ENCODE data around the gene DPEP2.
"Not testable (repeated sequence)": the region's sequence is repeated elsewhere in the genome, so short reads cannot be mapped to it uniquely, and the experiment has no call there.

DPEP2 gene

GRCh38 chr16:68003031-68003430 is 3.7 kb upstream of the DPEP2 start:
- no peak for DNase-seq

DNA sequence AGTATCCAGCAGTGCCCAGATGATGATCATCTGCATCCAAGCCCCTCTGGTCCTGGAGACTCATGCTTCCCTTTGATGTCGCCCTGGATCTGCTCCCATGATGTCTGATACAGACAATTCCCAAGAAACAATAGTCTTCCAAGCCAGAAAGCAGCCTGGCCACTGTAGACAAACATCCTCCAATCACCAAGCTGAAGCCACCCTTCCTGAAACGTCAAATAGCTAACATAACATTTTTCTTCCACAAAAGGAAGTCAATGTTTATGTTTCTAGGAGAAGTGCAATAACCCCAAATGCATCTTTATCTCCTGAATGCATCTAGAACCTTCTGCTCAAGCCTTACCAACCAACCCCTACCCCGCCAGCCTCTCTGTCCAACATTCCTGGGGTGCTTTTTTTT is 1.2 kb upstream of the DPEP2 start:
- DNase-seq: no peak

DNA sequence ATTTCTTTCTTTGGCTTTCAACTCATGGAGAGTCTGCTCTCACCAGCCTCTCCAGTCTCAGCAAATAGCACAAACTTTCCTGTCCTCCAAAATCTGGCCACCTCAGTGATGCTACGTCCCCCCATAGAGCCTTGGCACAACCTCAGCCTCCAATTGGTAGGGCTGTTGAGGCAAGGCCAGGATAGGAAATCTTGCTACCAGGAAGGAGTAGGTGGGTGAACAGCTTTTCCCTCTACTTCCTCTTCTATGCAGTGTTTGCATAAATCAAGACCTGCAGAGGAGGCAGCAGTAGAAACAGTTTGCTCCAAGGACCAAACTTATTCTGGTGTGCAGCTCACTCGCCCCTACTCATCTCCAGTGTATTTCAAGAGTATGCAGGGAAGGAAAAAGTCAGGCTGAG is 701 bp upstream of the DPEP2 start:
- DNase-seq: no peak

- DNase-seq: not testable (repeated sequence)
These were observed 979 bp downstream of the DPEP2 start for GRCh38 chr16:67998231-67998778.

DNA sequence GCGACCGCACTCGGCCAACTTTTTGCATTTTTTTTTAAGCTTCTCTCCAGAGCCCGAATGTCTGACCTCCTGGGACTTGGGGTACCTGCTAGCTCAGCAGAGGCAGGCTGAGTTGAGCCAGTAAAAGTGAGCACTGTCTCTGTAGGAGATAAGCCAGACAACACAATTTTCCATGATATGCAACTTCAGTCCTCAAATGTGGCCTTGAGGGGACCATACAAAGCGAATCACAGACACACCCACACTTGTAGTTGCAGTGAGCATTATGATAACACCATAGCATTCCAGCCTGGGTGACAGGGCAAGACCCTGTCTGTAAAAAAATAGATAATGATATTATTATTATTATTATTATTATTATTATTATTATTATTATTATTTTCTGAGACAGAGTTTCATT is 2.6 kb downstream of the DPEP2 start:
- no peak for DNase-seq

GRCh38 chr16:67995423-67995822 is 3.9 kb downstream of the DPEP2 start:
- no peak for DNase-seq

DNA sequence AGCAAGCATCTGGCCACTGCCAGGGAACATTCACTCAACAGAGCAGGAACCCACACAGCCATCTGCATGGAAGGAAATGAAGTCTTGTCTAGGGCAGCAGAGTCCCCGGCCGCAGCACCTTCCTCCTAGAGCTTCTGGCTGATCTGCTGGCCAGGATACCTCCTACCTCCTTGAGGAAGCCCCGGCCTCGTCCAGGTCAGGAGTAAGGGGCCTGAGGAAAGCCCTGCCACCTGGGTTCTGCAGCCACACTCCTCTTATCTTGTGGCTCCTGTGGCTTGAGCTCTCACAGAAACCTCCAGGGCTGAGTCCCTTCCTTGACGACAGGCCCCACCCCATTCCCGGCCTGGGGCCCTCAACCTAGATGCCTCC is 5.3 kb downstream of the DPEP2 start:
- not testable (repeated sequence) for DNase-seq

- peak; percentile 74 for DNase-seq
These were observed 5.9 kb downstream of the DPEP2 start for GRCh38 chr16:67993207-67994039.

DNA sequence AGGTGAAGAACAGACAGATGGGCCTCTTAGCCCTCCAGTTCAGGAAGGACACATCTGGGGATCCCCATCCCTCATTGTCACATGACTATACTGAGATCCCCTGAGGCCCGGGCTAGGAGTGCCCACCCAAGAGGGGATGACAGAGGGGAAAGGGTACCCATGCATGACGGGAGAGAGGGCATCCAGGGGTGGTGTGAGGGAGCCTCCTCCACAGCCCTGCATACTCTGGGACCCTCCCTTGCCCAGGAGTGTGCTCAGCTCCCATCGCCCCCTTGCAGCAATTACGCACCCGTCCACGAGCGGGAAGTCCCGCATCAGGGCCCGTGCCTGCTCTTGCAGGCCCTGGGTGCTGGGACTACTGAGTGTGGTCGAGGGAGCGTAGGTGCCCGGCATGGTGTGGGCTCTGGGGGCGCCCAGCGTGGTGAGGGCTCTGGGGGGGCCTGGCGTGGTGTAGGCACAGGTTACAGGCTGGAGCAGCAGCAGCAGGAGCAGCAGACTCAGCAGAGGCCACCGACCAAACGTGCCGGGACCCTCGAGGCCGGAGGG is 6.5 kb downstream of the DPEP2 start:
- no peak for DNase-seq

- DNase-seq: no peak
These were observed 9.3 kb downstream of the DPEP2 start for GRCh38 chr16:67990018-67990386.

DNA sequence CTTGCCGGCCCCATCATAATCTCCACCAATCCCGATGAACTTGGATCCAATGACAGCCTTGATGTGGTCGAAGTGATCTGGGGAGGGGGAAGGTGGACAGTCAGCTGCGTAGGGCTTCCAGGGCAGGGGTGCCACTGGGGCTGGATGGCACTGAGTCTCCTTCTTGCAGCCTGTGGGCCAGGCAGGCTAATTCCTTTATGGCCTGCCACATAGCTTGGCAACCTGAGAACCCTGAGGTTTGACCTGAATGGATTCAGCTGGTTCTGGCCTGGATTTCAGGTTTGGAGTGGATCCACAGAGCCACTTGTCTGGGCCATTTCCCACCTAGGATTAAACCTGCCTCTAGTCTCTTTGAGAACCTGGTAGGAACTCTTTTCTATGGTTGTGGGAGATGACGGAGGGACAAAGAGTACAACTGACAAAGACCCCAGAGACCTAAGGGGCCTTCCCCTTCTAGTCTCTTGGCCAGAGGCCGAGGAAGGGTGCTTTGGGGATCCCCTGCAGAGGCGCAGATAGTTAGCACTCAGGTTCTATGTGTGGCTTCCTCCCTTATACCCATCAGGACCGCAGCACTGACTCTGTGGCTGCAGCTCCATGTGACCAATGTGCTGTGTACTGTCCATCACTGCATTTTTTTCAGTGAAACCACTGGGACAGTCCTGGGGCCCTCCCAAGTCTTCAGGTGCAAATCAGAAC is 9.8 kb downstream of the DPEP2 start:
- no peak for DNase-seq

- no peak for DNase-seq
These were observed 10.6 kb downstream of the DPEP2 start for GRCh38 chr16:67988675-67989074.

DNA sequence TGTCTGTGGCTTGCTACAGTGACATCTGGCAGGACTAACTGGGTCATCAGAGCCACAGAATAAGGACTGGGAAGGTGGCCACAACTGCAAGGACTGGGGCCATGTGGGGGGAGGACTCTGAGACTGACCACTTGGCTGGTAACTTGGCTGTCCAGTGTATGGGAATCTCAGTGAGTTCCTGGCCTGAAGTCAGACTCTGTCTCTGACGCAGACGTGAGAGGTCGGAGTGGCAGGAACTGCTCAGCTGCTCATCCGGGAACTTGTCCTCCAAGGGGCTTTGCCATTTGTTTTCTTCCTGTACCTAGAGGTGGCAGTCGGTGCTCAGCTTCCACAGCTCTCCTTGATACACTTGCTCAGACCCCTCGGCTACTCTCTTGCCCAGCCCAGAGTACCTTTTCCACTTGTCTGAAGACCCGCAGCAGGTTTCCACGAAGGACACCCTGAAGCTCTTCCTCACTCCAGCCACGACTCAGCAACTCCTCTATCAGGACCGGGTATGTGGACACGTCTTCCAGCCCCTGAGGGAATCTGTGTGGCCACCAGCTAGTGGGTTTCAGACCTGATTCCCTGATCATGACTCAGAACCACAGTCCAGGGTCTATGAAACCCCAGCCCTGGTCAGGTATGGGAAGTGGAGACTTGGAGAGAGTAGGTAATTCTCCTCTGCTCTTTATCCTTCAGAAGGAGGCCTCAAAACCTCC is 11.7 kb downstream of the DPEP2 start:
- no peak for DNase-seq

DNA sequence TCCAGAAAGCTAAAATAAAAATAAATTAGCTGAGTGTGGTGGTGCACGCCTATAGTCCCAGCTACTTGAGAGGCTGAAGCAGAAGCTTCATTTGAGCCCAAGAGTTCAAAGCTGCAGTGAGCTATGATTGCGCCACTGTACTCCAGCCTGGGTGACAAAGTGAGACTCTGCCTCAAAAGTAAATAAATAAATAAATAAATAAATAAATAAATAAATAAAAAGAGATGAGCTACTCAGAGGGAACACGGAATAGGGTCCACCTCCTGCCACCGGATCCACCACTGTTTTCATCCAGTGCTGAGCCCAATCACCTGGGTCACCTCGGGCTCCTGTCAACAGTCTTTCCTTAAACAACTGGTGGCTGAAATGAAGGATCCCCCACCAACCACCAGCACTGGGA is 12.3 kb downstream of the DPEP2 start:
- DNase-seq: no peak

DNA sequence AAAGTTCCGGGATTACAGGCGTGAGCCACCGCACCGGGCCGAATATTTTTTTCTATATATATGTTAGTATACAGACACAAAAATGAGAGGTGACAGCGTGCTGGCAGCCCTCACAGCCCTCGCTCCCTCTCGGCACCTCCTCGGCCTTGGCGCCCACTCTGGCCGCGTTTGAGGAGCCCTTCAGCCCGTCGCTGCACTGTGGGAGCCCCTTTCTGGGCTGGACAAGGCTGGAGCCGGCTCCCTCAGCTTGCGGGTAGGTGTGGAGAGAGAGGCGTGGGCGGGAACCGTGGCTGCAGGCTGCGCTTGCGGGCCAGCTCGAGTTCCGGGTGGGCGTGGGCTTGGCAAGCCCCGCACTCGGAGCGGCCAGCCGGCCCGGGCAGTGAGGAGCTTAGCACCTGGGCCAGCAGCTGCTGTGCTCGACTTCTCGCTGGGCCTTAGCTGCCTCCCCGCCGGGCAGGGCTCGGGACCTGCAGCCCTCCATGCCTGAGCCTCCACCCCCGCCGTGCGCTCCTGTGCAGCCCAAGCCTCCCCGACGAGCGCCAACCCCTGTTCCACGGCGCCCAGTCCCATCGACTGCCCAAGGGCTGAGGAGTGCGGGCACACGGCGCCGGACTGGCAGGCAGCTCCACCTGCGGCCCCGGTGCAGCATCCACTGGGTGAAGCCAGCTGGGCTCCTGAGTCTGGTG is 17.1 kb downstream of the DPEP2 start:
- DNase-seq: no peak

DNA sequence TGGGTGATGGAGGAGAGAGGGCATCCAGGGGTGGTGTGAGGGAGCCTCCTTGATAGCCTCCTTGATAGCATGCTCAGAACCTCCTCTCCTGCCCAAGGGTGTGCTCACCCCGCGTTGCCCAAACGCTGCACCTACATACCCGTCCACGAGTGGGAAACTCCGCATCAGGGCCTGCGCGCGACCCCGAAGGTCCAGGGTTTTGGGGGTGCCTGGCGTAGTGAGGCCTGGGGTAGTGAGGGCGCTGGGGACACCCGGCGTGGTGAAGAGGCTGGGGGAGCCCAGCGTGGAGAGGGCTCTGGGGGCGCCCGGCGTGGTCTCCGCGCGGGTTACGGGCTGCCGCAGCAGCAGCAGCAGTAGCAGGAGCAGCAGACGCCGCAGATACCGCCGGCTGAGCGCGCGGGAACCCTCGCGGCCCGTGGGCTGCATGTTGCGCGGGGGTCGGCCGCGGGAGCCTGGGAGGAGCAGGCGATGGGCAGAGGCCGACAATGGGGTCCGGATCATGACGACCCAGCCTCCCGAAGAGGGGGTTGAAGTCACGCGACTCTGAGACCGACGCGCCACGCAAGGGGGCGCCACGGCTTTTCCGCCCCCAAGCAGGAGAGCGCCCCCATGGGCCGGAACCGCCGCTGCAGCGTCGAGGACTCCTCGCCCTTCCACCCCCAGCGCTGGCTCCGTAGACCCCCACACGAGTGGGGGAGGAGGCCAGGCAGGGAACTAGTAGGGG is 19.2 kb downstream of the DPEP2 start, which contains the start of gene DPEP3:
Gene DPEP3, minus strand, starts transcription at position 545 of the 724 bp plus-strand sequence. Its CDS starts 119 bp downstream, at position 426.
- DNase-seq: no peak

- DNase-seq: no peak
These were observed 21.6 kb downstream of the DPEP2 start for GRCh38 chr16:67977469-67978227.

- no peak for DNase-seq
These were observed 22.3 kb downstream of the DPEP2 start for GRCh38 chr16:67977005-67977404.

DNA sequence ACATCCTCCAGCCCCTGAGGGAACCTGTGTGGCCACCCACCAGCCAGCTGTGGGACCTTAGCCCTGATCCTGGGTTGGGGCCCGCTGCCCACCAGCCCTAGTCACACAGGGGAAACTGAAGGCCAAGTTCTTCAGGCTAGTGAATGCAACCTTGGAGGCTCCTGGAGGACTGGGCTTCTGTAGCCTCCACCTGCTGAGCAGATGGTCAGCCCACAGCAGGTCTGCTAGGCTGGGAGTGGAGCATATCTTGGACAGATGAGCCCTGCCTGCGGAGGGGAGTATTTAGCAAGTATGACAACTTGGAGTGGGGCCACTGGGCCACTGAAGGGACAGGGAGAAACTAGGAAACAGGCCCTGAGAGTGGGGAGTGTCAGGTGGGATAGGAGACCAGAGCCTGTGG is 23.1 kb downstream of the DPEP2 start:
- no peak for DNase-seq

- no peak for DNase-seq
These were observed 23.8 kb downstream of the DPEP2 start for GRCh38 chr16:67975321-67976105.
